Esophagus (tissue), 2 donors: ENCODE measurements around the gene CDC5L. TPM values are rescaled to one million over a fixed set of nuclear protein-coding genes. Genes with fewer than 3 reads are reported as not detected.

ENCODE experiments used
- H3K27ac ChIP-seq, 2 donors: one replicate each; pipeline ENCODE4 v1.5.1; 2013; ENCODE audit warnings: low read depth in 2 of 2, mild to moderate bottlenecking in 2 of 2, inconsistent platforms in 1 of 2, low read length in 1 of 2, moderate library complexity in 1 of 2
- H3K27me3 ChIP-seq, 2 donors: one replicate each; pipeline ENCODE4 v1.6.1; 2013; ENCODE audit warnings: low read length in 2 of 2, control low read depth in 1 of 2, mild to moderate bottlenecking in 1 of 2; ENCODE audit not compliant: insufficient read depth in 2 of 2, control insufficient read depth in 1 of 2
- H3K36me3 ChIP-seq, 2 donors: one replicate each; pipeline ENCODE4 v1.6.1; 2013; ENCODE audit warnings: low read length in 1 of 2; ENCODE audit not compliant: control insufficient read depth in 2 of 2, insufficient read depth in 2 of 2
- H3K4me1 ChIP-seq, 2 donors: one replicate each; pipeline ENCODE4 v1.6.1; 2013; ENCODE audit warnings: low read length in 1 of 2; ENCODE audit not compliant: control insufficient read depth in 2 of 2, insufficient read depth in 2 of 2
- H3K4me3 ChIP-seq, 2 donors: one replicate each; pipeline ENCODE4 v1.5.1; 2013; ENCODE audit warnings: low read length in 2 of 2, mild to moderate bottlenecking in 2 of 2, low read depth in 1 of 2, moderate library complexity in 1 of 2
- H3K9me3 ChIP-seq, 2 donors: one replicate each; pipeline ENCODE4 v1.6.1; 2013; ENCODE audit warnings: mild to moderate bottlenecking in 2 of 2, low read depth in 1 of 2, low read length in 1 of 2, moderate library complexity in 1 of 2; ENCODE audit not compliant: control insufficient read depth in 2 of 2, insufficient read depth in 1 of 2
- WGBS, 2 donors: extraction: QIAGEN DNeasy Blood & Tissue Kit; methylation state at CpG; one replicate each; pipeline ENCODE4 v1.1.7; 2013; 5-methylcytosine and 5-hydroxymethylcytosine counted together
- polyA plus RNA-seq, 2 donors: library from polyadenylated mRNA; stranded (reverse); fragments of 200-250 nt; gene quantifications; one replicate each; pipeline ENCODE4 v1.2.3, GENCODE V29; 2013
- donor health status: healthy with polysubstance abuse.
- donor health status: Bipolar disorder and iron deficiency.

CDC5L gene
- polyA plus RNA-seq, 2 donors = 4.6 to 7.8 TPM

DNA sequence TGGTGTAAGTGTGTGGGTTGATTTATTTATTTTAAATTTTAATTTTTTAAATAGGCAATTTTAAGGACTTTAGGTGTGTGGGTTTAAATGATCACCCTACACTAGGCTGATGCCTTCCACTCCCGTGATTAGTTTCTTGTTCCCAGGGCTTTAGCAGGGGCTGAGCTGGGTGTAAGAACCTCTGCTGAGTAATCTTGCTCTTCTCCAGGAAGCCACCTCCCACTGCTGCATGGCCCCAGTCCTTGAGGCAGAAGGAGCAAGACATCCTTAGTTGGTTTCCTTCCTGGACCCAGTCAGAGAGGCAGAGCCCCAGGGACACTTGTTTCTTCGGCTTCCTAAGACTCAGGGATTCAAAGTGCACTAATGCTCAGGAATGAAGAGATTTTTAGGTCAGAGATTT is 19.8 kb upstream of the CDC5L start:
- H3K36me3 ChIP-seq = no peaks in the 10 kb centered on the region
- H3K4me1 ChIP-seq = no peaks in the 10 kb centered on the region
- H3K27me3 ChIP-seq = no peaks in the 10 kb centered on the region
- WGBS, 2 donors = 49 to 59% methylated on average over 2 of the region's 2 CpGs
- H3K27ac ChIP-seq = no peak overlapping the region
- H3K4me3 ChIP-seq = no peak overlapping the region
- H3K9me3 ChIP-seq = no peaks in the 10 kb centered on the region

DNA sequence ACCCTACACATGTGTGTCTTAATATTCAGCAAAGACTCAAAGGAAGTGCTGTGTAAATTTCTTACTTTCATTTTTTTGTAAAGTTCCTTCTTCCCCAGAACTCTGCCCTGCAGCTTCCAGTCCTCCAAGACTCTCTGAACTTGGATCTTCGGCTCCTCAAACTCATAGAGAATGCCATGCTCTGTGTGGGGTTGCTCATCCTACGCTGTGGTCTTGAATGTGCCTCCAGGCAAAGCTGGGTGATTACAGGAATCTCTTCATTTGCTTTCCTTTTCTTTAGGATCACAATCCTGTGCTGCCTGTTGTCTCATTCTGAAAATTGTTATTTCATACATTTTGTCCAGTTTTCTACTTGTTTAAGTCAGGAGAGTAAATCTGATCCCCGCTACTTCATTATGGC is 14.5 kb upstream of the CDC5L start:
- no peak overlapping the region for H3K27ac ChIP-seq
- no peak overlapping the region for H3K4me3 ChIP-seq
- H3K27me3 ChIP-seq = no peaks in the 10 kb centered on the region
- WGBS, 2 donors = 59 to 67% methylated on average over 3 of the region's 3 CpGs
- peaks cover 0 to 2% of the 10 kb centered on the region in 2 donors for H3K9me3 ChIP-seq
- no peaks in the 10 kb centered on the region for H3K36me3 ChIP-seq
- H3K4me1 ChIP-seq = no peaks in the 10 kb centered on the region

DNA sequence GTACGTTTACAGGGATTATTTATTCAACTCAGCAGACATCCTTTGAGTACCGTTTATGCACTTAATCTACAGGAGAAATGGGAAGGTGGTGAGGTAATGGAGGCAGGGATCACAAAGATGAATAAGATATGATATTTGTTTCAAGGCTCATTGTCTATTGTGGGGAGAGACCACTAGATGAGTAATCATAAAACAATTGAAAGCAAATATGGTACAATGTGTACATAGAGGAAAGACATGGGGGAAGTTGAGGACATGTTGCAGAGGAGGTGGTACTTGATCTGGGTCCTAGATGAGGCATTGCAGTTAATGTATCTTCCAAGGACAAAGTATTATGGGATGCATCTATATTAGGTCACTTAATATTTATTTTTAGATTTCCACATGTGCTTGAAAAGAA is 13.7 kb upstream of the CDC5L start:
- 54 to 55% methylated on average over 2 of the region's 2 CpGs for WGBS, 2 donors

DNA sequence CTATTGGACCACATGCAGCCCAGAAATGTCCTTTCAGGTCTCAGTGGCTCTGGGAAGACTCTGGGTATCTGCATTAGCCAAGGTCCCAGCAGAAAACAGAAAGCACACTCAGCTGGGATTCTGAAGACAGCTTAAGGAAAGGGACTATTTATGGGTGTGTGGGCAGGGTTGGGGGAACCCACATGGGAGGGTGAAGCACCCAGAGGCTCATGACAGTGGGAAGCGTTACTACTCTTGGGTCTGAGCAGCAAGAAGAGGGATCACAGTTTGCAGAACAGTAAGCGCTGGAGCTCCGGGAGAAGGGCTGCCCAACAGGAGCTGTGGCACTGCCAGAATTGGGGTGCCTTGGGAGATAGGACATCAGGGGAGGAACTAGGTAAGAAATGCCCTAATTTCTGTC is 12.4 kb upstream of the CDC5L start:
- H3K27ac ChIP-seq = no peak overlapping the region
- 89 to 96% methylated on average over 3 of the region's 3 CpGs for WGBS, 2 donors
- peaks cover 0 to 2% of the 10 kb centered on the region in 2 donors for H3K9me3 ChIP-seq
- H3K4me3 ChIP-seq = no peak overlapping the region
- H3K36me3 ChIP-seq = no peaks in the 10 kb centered on the region
- H3K4me1 ChIP-seq = no peaks in the 10 kb centered on the region
- H3K27me3 ChIP-seq = no peaks in the 10 kb centered on the region

More for the DNA sequence above, 13.7 kb upstream of the CDC5L start:
- Histone ChIP-seq H3K4me3 (no peak overlapping the region), H3K9me3 (peaks cover 0 to 2% of the 10 kb centered on the region in 2 donors), H3K4me1 (no peaks in the 10 kb centered on the region), H3K27ac (no peak overlapping the region), H3K27me3 (no peaks in the 10 kb centered on the region), H3K36me3 (no peaks in the 10 kb centered on the region)

DNA sequence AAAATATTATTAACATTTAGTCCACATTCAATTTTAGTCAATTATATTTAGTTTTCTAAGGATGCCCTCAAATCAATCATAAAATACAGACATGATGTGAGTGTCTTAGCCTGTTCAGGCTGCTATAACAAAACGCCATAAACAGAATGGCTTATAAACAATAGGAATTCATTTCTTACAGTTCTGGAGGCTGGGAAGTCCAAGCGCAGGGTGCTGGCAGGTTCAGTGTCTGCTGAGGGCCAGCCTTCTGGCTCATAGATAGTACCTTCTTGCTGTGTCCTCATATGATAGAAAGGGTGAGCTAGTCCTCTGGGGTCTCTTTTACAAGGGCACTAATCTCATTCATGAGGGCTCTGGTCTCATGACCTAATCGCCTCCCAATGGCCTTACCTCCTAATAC is 10.0 kb upstream of the CDC5L start:
- Histone ChIP-seq H3K27me3 (no peaks in the 10 kb centered on the region), H3K4me3 (no peak overlapping the region), H3K27ac (no peak overlapping the region), H3K4me1 (no peaks in the 10 kb centered on the region), H3K36me3 (no peaks in the 10 kb centered on the region), H3K9me3 (peaks cover 0 to 2% of the 10 kb centered on the region in 2 donors)
- WGBS, 2 donors = 90 to 91% methylated on average over 3 of the region's 3 CpGs

DNA sequence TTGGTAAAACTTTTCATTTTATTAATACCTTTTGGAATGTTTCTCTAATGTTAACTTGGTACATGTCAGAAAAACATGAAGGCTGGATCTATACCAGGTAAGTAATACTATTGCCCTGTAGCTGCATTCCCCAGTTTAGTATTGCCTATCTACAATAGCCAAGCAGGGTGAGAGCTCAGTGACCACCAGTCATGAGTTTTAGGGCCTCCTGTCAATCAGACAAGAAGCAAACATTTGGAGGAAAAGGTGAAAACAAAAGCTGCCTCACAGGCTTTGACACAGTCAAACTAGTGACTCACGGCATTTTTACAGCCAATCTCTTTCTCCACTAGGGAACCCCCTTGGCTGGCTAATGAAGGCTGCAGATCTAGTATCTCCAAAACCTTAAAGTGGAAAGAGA is 9.5 kb upstream of the CDC5L start:
- Histone ChIP-seq H3K27ac (no peak overlapping the region), H3K36me3 (no peaks in the 10 kb centered on the region)
- WGBS, 2 donors = 38 to 43% methylated on average over 1 of the region's 1 CpG

DNA sequence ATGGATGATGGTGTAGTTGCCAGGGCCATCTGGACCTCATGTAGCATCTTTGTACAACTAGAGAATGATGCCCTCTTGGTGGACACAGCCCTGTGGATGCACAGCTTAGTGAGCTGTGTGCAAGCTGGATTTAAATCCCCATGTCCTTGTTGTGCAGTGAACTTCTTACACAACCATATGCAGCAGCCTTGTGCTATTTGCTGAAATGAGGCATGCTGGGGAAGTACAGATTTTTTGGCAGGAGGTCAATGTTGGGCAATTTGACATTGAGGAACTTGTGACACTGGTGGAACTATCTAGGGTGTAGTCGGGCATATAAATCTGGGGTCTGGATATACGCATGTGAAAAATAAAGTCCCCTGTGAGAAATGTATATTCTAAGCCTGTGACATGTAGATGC is 5.8 kb upstream of the CDC5L start:
- Histone ChIP-seq H3K4me3 (no peak overlapping the region), H3K27ac (no peak overlapping the region), H3K9me3 (no peaks in the 10 kb centered on the region), H3K36me3 (no peaks in the 10 kb centered on the region), H3K27me3 (no peaks in the 10 kb centered on the region), H3K4me1 (no peaks in the 10 kb centered on the region)
- 86 to 89% methylated on average over 2 of the region's 2 CpGs for WGBS, 2 donors

More for the DNA sequence above, 9.5 kb upstream of the CDC5L start:
- Histone ChIP-seq H3K9me3 (peaks cover 0 to 2% of the 10 kb centered on the region in 2 donors), H3K27me3 (no peaks in the 10 kb centered on the region), H3K4me1 (no peaks in the 10 kb centered on the region), H3K4me3 (no peak overlapping the region)

DNA sequence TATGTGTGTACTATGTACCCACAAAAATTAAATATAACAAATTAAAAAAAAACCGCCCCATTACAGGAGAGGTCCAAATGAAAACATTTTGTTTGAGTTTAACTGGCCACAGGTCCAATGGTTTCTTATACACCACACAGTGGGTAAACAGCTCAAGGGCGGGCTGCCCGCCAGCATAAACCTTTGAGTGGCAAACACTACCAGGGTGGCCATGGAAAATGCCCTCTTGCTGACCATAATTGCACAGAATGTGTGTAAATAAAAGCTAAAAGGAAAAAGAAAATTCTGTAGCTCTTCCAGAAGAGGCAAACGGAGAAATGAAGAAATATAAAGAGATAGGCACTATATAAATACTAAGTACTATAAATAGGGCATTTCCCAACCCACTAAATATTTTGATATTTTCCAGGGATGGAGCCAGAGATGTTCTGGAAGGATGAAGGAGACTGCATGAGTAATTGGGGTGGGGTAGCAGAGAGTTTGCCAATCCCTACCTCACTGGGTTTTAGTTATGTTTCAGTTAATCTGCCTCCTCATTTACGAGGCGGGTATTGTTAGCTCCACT is 1.1 kb upstream of the CDC5L start:
- Histone ChIP-seq H3K27ac (peak overlapping the region; percentile 94 to 96), H3K27me3 (no peaks in the 10 kb centered on the region), H3K4me1 (no peaks in the 10 kb centered on the region), H3K36me3 (peaks cover 0 to under 1% of the 10 kb centered on the region in 2 donors), H3K4me3 (peak overlapping the region in 1 of 2 donors; percentile 93), H3K9me3 (no peaks in the 10 kb centered on the region)
- 39 to 51% methylated on average over 6 of the region's 6 CpGs for WGBS, 2 donors

DNA sequence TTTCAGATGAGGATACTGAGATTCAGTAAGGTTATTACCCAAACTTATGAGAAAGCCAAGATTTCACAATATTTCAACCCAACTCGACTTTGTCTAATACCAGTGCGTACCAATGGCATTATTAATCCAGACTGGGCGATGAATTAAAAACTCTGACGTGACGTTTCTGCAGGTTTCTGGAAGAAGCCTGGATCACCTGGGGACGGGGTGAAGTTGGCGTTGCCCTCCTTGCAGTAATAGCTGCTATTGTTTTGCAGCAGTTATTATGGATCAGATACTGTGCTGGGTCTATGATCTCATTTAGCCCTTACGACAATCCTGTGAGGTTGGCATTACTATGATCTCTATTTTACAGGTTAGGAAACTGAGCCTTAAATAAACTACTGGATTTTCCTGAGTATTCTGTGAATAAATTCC is 569 bp upstream of the CDC5L start:
- Histone ChIP-seq H3K27ac (peak overlapping the region; percentile 94 to 96), H3K4me3 (peak overlapping the region; percentile 93 to 97), H3K4me1 (no peaks in the 10 kb centered on the region), H3K27me3 (no peaks in the 10 kb centered on the region), H3K9me3 (no peaks in the 10 kb centered on the region), H3K36me3 (peaks cover 0 to 5% of the 10 kb centered on the region in 2 donors)
- WGBS, 2 donors = 4 to 7% methylated on average over 8 of the region's 8 CpGs

DNA sequence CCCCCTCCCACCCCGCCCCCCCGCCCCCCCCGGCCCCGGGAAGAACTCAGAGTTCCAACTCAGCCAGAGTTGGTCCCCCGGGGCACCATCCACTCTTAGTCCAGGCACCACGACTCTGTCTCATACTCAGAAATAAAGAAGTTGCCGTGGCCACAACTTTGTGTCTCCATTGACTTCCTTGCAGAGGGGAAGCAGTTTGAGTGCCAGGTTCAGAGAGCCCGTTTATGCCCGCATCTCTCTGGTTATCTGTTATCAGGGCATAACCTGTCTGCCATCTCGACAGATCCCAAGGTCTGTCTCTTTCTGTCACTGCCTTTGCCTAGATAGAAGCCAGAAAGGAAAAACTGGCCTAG is 605 bp downstream of the CDC5L start:
- no peaks in the 10 kb centered on the region for H3K4me1 ChIP-seq
- H3K36me3 ChIP-seq = peaks cover 0 to 6% of the 10 kb centered on the region in 2 donors
- no peaks in the 10 kb centered on the region for H3K27me3 ChIP-seq
- H3K9me3 ChIP-seq = no peaks in the 10 kb centered on the region
- H3K4me3 ChIP-seq = peak overlapping the region; percentile 93 to 97
- peak overlapping the region in 1 of 2 donors; percentile 96 for H3K27ac ChIP-seq
- WGBS, 2 donors = 0 to 1% methylated on average over 7 to 10 of the region's 10 CpGs
